DMS 273 (cell line): ENCODE data around the gene TEAD3.
"Not testable (repeated sequence)": the region's sequence is repeated elsewhere in the genome, so short reads cannot be mapped to it uniquely, and the experiment has no call there.

ENCODE experiments used
- DNase-seq: peaks from one replicate; lab custom pipeline; 2025; ENCODE audit not compliant: unreplicated experiment; lab: John Stamatoyannopoulos, UW

TEAD3 gene

GRCh38 chr6:35496841-35497570 lies at the start of gene TEAD3:
Gene TEAD3 (minus strand): TSS chr6:35497079.
- peak; percentile 82 for DNase-seq

- no peak for DNase-seq
Measured at GRCh38 chr6:35544769-35545361, 48.0 kb upstream of the TEAD3 start.

- DNase-seq, result no peak
Measured at GRCh38 chr6:35543459-35544193, 46.7 kb upstream of the TEAD3 start.

GRCh38 chr6:35541836-35542235 lies 45.0 kb upstream of the TEAD3 start:
- no peak for DNase-seq

GRCh38 chr6:35539223-35539622 lies 42.3 kb upstream of the TEAD3 start:
- DNase-seq, result no peak

- not testable (repeated sequence) for DNase-seq
Measured at GRCh38 chr6:35535847-35536246, 39.0 kb upstream of the TEAD3 start.

GRCh38 chr6:35534407-35535170 lies 37.7 kb upstream of the TEAD3 start:
- DNase-seq, result peak; percentile 98

- no peak for DNase-seq
Measured at GRCh38 chr6:35533981-35534380, 37.1 kb upstream of the TEAD3 start.

- DNase-seq, result no peak
Measured at GRCh38 chr6:35532126-35532525, 35.2 kb upstream of the TEAD3 start.

GRCh38 chr6:35524380-35525020 lies 27.6 kb upstream of the TEAD3 start:
- DNase-seq, result no peak

- peak; percentile 89 for DNase-seq
Measured at GRCh38 chr6:35522660-35523658, 26.1 kb upstream of the TEAD3 start.

- no peak for DNase-seq
Measured at GRCh38 chr6:35522151-35522550, 25.3 kb upstream of the TEAD3 start.

- no peak for DNase-seq
Measured at GRCh38 chr6:35521235-35521634, 24.4 kb upstream of the TEAD3 start.

- DNase-seq, result no peak
Measured at GRCh38 chr6:35519313-35520015, 22.6 kb upstream of the TEAD3 start.

GRCh38 chr6:35518566-35519312 lies 21.9 kb upstream of the TEAD3 start:
- no peak for DNase-seq

GRCh38 chr6:35517978-35518377 lies 21.1 kb upstream of the TEAD3 start:
- not testable (repeated sequence) for DNase-seq

GRCh38 chr6:35516712-35517111 lies 19.8 kb upstream of the TEAD3 start:
- DNase-seq, result no peak

- DNase-seq, result peak; percentile 41
Measured at GRCh38 chr6:35515939-35516338, 19.1 kb upstream of the TEAD3 start.
